HG03521 (cell line): ENCODE results near the gene EPB41L5.
"Not testable (repeated sequence)": the region's sequence is repeated elsewhere in the genome, so short reads cannot be mapped to it uniquely, and the experiment has no call there.

ENCODE experiments used
- ATAC-seq: cut with Tn5 transposase; IDR thresholded peaks from one replicate; pipeline ENCODE4 v1.9.1; 2021; ENCODE audit warnings: mild to moderate bottlenecking, moderate library complexity; ENCODE audit not compliant: unreplicated experiment

The EPB41L5 gene

GRCh38 chr2:120192280-120192679, 179.4 kb downstream of the EPB41L5 start:
- ATAC-seq = no peak

- ATAC-seq = no peak
Measured at GRCh38 chr2:120195553-120195952, 182.7 kb downstream of the EPB41L5 start.

GRCh38 chr2:120199817-120200459, 187.1 kb downstream of the EPB41L5 start:
- ATAC-seq = not testable (repeated sequence)

GRCh38 chr2:120203251-120204021, 190.6 kb downstream of the EPB41L5 start:
- ATAC-seq = no peak

GRCh38 chr2:120204022-120204405, 191.1 kb downstream of the EPB41L5 start:
- no peak for ATAC-seq

GRCh38 chr2:120204417-120204816, 191.5 kb downstream of the EPB41L5 start:
- ATAC-seq = no peak

- ATAC-seq = no peak
Measured at GRCh38 chr2:120204945-120205670, 192.2 kb downstream of the EPB41L5 start.

GRCh38 chr2:120206022-120206581, 193.2 kb downstream of the EPB41L5 start:
- ATAC-seq = no peak

- ATAC-seq = no peak
Measured at GRCh38 chr2:120208381-120209353, 195.8 kb downstream of the EPB41L5 start.

- ATAC-seq = no peak
Measured at GRCh38 chr2:120209427-120210269, 196.8 kb downstream of the EPB41L5 start.

- no peak for ATAC-seq
Measured at GRCh38 chr2:120210270-120210693, 197.4 kb downstream of the EPB41L5 start.

GRCh38 chr2:120218181-120218580, 205.3 kb downstream of the EPB41L5 start:
- no peak for ATAC-seq

GRCh38 chr2:120219291-120219690, 206.4 kb downstream of the EPB41L5 start:
- ATAC-seq = no peak

- no peak for ATAC-seq
Measured at GRCh38 chr2:120219766-120220165, 206.9 kb downstream of the EPB41L5 start.

- ATAC-seq = no peak
Measured at GRCh38 chr2:120220756-120221155, 207.9 kb downstream of the EPB41L5 start.

GRCh38 chr2:120221616-120222015, 208.7 kb downstream of the EPB41L5 start:
- no peak for ATAC-seq

- no peak for ATAC-seq
Measured at GRCh38 chr2:120222186-120223033, 209.5 kb downstream of the EPB41L5 start.
